Measurements from ENCODE around the gene PPP2R5C.

Gene PPP2R5C

DNA sequence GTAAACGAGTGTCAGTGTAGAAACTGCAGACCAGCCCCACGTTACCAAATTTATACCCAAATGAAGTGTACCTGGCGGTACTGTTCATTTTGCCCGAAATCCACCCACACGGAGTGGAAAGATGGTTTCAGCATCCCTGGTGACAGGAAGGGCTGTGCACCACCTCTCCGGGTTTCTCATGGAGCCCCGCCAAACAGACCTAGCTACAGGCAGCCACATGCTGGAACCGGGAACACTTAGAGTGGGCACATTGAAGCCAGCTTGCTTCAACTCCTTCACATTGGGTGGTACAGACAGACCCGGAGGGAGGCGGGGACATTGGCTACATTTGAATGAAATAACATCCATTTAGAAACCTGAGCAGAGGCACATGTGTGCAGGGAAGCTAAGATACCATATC lies 84.4 kb downstream of the PPP2R5C start:
- peak; percentile 39 for DNase-seq

DNA sequence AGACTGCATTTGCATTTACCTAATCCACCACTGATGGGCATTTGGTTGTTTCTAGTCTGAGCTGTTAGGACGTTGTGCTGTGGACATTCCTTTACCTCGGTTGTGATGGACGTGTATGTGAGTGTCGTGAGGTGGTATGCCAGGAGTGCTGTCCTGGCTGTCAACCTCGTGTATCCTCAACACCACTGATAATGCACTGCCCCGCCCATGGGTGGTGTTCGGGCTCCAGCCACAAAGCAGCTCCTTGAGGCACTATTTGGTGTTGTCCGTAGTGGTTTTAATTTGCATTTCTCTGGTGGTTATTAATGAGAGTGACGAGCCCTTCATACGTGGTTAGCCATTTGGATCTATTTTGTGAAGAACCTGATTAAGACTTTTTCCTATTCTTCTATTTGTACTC lies 87.6 kb downstream of the PPP2R5C start:
- no peak for DNase-seq

DNA sequence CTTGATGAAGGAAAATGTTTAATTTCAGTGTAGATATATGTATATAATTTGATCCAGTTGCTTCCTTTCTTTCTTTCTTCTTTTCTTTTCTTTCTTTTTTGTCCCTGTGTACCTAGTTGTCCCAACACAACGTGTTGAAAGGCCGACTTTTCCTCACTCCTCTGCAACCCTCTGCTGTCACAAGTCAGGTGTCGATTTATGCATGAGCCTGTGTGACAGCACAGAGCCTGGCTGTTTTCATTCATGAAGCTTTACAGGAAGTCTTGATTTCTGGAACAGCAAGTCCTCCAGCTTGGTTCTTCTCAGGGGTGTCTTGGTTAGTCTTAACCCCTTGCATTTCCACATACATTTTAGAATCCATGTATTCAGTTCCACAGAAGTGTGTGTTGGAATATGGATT lies 88.1 kb downstream of the PPP2R5C start:
- DNase-seq = peak; percentile 20

DNA sequence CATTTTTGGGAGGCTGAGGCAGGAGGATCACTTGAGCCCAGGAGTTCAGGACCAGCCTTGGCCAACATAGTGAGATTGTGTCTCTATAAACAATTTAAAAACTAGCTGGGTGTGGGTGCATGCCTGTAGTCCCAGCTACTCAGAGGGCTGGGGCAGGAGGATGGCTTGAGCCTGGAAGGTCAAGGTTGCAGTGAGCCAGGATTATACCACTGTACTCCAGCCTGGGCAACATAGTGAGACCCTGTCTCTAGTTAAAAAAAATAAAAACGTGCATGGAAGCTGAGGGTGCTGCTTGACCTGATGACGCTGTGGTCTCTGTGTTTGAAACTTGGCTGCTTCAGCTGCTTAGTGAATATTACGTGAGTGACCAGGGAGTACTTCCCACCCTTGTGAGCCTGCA lies 89.7 kb downstream of the PPP2R5C start:
- no peak for DNase-seq

DNA sequence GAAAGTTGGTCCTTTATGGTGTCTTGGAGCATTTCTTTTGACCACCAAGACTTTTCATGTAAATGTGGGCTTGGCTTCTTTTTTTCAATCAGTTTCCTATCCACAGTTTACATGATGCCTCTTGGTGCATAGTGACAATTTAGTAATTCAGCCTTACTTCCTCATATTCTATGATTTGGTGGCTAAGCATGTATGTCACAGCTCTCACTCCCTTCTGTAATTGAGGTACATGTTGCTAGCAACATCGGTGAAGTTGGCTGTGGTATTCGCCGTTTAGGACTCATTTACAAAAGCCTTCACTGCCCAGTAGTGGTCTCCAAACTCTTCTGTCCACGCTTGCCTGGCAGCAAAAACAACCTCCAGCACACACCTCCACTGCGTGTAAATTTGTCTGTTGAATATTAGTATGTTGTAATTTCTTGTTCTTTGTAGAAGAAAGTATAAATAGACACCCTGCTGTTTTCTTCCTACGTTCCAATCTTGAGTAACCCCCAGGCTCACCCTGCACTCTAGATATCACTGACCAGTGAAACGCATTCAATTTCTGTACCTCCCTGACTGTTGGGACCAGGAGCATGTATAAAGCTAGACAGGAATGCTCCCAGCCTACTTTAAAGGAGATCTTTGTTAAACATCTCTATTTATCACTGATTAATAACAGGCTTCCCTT lies 90.4 kb downstream of the PPP2R5C start:
- no peak for DNase-seq

DNA sequence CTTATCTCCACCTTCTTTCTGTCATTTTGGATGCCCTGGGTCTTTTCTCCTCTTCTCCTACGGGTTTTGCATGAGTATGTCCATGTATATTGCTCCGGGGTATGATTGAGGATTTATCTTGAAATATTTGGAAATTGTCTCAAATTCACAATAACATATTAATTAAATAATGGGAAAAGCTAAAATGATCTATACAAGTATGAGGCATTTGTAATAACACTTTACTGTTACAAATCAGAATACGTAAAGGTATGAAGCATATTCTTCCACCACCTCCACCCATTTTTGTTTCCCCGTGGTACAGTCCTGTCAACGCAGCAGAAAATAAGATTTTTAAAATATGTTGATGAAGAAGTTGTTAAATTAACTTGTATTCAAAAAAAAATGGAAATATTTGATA lies 91.3 kb downstream of the PPP2R5C start:
- DNase-seq = no peak

DNA sequence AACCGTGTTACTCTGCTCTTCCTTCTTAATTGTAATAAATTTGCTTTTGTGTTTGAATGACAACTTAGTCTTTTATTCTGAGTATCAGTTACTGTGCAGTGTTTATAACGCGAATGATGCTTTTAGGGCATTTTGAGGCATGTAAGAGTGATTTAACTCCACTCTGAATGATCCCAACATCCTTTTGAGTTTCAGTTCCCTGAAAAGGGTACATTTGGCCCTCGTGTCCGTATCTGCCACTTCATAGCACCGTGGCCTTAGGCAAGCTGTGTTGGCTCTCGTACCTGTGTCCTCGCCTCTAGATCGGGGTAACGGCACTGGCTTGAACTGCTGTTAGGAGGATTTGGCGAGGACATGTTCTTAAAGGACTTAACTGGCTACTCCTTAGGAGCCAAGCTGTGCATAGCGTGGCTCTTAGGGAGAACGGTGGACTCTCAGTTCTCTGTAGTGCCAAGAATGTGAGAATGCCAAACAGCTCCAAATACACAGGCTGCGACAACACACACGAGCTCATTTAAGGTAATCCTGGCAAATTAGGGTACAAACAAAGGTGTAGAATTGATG lies 92.0 kb downstream of the PPP2R5C start:
- peak; percentile 20 for DNase-seq

DNA sequence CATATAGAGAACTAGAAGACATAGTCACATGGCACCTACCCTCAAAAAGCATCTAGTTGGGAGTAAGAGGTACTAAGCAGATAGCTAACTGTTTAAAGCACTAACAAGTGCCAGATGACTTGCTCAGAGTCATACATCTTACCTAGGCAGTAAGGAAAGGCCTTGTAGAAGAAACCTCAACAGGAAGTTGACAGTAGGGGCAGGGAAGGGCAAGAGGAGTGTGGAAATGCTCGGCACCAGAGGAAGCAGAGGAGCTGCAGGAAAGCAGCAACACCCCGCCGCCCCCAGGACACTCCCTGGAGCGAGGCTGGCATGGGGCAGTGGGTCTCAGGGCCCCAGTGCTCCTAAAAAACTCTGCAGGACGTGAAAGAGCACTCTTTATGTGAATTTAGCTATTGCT lies 92.9 kb downstream of the PPP2R5C start:
- DNase-seq = no peak

DNA sequence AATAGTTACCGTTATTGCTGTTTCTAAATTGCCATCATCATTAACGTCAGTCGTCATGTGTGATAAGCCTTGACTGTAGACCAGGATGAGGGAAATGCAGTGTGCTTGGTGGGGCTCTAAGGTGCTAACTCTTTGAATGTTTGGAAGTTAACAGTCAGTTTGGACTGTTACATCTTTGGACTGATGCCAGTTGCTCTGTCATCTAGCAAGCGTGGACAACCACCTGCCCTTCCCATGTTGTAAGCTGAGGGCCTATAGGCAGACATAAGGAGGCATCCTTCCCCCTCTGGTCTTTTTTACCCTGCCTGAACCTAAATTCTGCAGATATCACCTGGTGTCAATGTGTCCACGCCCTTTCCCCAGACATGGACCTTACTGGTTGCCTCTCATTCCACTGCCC lies 94.4 kb downstream of the PPP2R5C start:
- no peak for DNase-seq

DNA sequence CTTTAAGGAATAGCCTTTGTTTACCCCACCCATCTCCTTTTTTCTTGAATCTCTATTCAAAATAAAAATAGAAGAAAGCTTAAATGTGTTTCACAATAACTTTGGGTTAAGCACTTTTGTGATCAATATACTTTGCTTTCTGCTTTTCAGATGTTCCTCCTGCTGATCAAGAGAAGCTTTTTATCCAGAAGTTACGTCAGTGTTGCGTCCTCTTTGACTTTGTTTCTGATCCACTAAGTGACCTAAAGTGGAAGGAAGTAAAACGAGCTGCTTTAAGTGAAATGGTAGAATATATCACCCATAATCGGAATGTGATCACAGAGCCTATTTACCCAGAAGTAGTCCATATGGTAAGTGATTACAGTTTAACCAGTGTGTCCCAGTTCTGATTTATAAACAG lies 95.0 kb downstream of the PPP2R5C start:
- no peak for DNase-seq

DNA sequence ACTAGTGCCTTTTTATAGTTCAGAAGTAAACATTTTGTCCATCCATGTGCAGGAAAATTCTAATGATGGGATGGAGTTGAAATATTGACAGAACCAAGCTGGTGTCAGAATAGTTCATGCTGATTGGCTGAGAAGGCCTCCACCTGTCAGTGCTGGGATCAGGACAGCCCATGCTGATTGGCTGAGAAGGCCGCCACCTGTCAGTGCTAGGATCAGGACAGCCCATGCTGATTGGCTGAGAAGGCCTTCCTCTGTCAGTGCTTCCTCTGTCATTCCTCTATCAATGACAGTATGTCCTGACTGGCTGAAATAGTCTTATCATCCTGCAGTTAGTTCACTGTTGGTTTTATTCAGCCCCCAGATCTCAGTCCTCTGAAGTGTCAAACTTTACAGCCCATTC lies 95.7 kb downstream of the PPP2R5C start:
- no peak for DNase-seq

DNA sequence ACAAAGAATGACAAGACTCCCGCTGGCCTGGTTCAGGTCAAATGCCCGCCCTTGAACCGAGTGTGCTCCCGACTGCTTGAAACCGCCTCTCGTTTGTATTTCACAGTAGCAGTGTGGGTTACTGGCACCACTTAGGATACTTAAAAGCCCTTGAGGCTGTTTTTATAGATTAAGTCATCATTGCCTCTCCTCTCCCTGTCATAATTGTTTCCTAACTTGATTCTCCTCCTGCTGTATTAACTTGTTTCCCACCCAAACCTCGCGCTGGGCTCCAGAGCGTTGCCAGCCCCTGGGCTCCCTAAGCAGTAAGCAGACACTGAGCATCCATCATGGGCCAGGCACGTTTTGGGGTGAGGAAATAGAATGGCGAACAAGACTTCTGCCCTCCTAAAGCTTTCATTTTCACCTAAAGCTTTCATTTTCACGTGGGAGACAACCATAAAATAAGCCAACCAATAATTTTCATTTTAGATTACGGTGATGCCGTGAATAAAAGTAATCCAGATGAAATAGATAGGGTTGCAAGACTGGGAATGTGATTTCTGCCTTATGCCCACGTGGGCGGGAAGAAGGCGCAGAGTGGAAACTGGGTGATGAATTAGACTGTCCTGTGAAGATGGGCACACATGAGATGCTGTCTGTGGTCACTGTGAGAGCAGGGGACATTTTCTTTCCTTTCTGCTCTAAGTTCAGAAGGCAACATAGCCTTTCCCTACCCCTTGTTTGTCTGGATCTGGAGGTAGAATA lies 97.5 kb downstream of the PPP2R5C start:
- DNase-seq = peak; percentile 31

DNA sequence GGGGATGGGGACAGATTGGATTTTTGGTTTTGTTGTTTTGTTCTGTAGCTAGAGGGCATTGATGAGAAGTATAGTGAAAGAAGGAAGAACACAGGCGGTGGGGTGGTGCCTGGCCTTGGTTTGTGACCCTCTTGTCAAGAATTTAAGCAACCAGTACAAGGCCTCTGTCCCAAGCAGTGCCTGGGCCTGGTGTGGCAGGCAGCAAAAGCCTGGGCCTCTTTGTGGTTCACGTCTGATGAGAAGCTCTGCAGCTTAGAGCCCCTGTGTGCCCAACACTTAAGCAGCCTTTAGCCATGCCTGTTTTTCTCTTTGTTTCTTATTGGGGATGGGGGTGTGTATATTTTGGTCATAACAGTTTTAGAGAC lies 98.0 kb downstream of the PPP2R5C start:
- peak; percentile 28 for DNase-seq

DNA sequence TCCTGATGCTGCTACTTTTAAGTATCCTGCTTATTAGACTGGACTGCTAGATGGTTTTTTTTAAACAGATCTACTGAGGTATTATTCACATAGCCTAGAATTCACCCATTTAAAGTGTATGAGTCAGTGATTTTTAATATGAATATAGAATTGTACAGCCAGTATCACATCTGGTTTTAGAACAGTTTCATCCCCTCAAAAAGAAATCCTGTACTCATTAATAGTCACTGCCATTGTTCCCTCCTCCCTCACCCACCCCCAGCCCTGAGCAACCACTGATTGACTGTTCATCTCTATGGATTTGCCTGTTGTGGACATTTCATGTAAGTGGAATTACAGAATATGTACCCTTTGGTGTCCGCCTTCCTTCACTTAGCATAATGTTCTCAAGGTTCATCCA lies 98.4 kb downstream of the PPP2R5C start:
- peak; percentile 22 for DNase-seq

DNA sequence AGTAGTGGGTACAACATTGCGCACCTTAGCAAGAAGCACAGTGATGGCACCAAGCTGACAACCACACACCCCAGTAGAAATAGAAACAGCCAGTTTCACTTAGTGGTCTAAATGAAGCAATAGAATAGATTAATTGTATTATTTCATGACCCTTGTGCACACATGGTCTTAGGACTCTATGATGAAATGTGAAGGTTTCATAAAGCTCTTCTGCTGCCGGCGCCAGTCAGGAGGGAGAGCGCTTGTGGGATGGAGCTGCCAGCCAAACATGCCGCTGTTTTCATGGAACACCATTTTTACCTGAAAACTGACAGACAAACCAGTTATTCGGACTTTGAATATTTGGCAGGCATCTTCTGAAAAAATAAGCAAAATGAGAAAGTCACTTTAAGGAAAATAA lies 100.0 kb downstream of the PPP2R5C start:
- DNase-seq = no peak

DNA sequence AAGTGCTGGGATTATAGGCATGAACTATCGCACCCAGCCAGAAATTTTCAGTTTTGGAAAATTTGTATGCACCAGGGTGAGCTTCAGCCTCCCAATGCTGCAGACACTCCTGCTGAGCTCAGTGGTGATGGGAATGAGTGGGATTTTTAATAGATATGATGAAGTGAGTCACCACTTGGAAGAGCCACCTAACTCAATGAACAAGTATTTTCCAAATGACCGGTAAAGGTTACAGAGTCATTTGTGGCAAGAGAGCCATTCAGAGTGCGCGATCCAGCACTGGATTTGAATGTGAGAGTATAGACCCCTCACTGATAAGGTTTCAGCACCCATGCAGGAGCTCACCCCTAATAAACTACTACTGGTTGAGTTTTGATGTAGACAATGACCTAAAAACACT lies 100.7 kb downstream of the PPP2R5C start:
- peak; percentile 22 for DNase-seq

DNA sequence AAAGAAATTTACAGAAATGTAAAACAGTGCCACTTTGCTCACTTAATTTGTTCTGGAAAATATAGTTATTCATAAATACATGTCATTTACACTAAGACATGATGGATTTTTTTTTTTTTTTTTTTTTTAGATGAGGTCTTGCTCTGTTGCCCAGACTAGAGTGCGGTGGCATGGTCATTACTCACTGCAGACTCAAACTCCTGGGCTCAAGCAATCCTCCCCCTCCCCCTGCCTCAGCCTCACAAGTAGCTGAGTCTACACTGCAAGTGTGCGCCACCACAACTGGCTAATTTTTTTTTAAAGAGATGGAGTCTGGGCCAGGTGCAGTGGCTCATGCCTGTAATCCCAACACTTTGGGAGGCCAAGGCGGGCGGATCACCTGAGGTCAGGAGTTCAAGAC lies 101.2 kb downstream of the PPP2R5C start:
- peak; percentile 21 for DNase-seq

DNA sequence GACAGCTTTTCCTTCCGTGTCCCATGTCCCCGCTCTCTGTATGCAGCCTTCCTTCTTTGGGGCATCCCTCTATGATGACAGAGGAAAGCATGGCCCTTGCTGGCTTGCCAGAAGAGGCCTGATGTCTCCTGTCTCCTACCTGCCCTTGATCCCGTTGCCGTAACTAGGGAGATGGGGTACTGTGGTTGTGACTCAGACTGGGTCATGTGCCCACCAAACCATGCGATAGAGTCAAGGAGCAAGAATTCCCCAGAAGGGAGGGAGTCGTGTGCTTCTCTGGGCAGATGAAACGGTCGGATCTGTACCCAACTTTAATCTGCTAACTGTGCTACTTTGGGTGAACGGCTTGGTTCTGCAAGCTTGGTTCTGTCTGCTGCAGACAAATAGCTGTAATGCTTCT lies 103.8 kb downstream of the PPP2R5C start:
- DNase-seq = no peak

DNA sequence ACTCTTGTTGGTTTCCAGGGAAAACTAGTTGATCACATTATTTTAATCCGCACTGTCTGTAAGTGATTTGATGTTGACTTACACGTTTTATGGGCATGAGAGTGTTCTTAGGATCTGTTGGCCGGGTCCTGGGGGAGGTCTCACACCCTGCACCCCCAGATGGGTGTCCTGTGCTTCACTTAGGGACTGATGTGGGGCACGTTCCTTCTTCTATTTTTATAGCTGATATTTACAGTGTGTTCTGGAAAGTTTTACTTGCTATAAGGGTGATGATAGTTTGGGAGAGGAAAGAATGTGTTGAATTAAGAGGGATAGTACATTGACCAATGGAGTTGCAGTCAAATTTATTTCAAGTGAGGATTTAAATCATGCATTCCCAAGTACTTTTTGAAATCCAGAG lies 106.3 kb downstream of the PPP2R5C start:
- no peak for DNase-seq

DNA sequence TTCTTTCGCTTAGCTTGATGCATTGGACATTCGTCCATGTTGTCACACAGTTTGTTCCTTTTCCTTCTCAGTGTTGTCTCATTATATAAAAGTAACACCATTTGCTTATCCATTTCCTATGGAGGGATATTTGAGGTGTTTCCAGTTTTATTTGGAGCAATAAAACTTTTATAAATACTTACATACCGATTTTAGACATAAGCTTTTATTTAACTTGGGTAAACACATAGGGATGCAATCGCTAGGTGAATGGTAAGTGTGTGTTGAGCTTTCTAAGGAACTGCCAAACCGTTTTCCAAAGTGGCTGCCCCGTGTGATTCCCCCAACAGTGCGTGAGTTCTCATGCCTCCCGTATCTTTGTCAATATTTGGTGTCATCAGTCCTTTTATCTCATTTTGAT lies 107.7 kb downstream of the PPP2R5C start:
- no peak for DNase-seq

DNA sequence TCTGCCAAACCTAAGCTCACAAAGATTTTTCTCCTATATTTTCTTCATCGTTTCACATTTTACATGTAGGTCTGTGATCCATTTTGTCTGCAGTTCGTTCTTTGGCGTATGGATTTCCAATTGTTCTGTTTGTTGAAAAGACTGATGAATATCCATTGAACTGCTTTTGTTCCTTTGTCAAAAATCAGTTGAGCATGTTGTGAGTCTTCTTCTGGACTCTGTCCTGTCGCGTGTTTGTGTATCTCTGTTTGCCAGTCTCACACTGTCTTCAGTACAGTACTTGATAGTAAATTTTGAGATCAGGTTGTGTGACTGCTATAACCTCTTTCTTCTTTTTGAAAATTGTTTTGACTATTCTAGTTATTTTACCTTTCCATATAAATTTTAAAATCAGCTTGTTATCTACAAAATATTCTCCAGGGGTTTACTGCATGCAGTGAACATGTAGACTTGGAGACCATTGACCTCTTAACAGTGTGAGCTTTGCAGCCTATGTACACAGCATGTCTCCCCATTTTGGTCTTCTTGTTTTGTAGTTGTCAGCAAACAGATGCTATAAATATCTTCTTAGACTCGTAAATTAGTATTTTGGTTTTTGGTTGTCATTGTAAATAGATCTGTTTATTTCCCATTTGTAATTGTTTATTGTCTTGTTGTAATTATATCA lies 108.9 kb downstream of the PPP2R5C start:
- no peak for DNase-seq

DNA sequence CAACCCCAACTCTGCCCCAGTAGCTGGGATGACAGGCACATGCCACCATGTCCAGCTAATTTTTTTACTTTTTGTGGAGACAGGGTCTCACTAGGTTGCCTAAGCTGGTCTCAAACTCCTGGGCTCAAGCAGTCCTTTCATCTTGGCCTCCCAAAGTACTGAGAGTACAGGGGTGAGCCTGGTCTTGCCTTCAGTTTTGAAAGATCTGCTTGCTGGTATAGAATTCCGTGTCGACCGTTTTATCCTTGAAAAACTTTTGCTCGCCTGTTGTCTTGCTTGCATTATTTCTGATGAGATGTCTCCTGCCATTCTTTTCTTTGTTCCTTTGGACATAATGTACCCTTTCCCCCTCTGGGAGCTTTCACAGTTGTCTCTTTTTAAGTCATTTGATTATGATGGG lies 110.8 kb downstream of the PPP2R5C start:
- DNase-seq = no peak

DNA sequence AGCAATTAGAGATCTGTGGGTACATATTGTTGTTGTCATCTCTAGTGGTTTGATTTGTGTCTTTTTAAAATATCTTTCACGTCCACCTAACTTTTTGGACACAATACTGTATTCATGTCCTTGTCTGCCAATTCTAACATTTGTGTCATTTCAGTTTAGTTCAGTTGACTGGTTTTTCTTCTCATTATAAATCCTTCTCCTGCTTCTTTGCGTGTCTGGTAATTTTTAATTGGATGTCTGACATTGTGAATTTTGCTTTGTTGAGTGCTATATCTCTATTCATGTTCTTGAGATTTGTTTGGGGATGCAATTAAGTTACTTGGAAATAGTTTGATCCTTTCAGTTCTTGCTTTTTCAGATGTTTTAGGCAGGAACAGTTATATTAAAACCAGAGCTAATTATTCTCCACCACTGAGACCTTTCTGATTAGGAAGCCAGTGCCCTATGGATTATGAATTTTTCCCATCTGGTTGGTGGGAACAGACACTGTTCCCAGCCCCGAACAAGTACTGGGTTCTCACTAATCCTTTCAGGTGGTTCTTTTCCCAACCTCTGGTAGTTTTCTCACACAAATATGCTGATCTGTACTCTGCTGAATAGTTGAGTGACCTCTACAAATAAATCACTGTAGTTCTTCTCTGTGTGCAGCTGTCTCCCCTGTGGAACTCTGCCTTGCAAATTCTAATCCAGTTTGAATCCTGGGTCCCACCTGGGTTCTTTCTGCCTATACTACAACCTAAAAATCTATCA lies 111.7 kb downstream of the PPP2R5C start:
- DNase-seq = no peak

Measured in stimulated activated CD8-positive, alpha-beta memory T cell treated with anti-CD3 and anti-CD28 coated beads, Interleukin-4, amount 100 ng/mL, for 48 hours (primary cell).